BE2C (cell line): ENCODE data around the gene HMX1.

ENCODE experiments used
- DNase-seq: peaks from one replicate; pipeline ENCODE4 v3.0.0-alpha.2; 2020
- H3K27me3 ChIP-seq: fragments of 250-450 bp; sonication (Bioruptor Pico); 2 replicates; pipeline ENCODE4 v1.5.1; 2020; ENCODE audit warnings: mild to moderate bottlenecking
- H3K36me3 ChIP-seq: fragments of 250-450 bp; sonication (Bioruptor Pico); 2 replicates; pipeline ENCODE4 v1.5.1; 2020; ENCODE audit warnings: mild to moderate bottlenecking
- H3K4me1 ChIP-seq: fragments of 250-450 bp; sonication (Bioruptor Pico); 2 replicates; pipeline ENCODE4 v1.5.1; 2020
- H3K4me3 ChIP-seq: 2 replicates; pipeline ENCODE4 v1.5.1; 2011; ENCODE audit warnings: low read depth, low read length
- H3K9me3 ChIP-seq: fragments of 250-450 bp; sonication (Bioruptor Pico); 2 replicates; pipeline ENCODE4 v1.5.1; 2020
- CTCF ChIP-seq: IDR thresholded peaks from 2 replicates; pipeline ENCODE4 v1.5.1; 2012; ENCODE audit warnings: mild to moderate bottlenecking, low read depth, low read length

HMX1 gene

DNA sequence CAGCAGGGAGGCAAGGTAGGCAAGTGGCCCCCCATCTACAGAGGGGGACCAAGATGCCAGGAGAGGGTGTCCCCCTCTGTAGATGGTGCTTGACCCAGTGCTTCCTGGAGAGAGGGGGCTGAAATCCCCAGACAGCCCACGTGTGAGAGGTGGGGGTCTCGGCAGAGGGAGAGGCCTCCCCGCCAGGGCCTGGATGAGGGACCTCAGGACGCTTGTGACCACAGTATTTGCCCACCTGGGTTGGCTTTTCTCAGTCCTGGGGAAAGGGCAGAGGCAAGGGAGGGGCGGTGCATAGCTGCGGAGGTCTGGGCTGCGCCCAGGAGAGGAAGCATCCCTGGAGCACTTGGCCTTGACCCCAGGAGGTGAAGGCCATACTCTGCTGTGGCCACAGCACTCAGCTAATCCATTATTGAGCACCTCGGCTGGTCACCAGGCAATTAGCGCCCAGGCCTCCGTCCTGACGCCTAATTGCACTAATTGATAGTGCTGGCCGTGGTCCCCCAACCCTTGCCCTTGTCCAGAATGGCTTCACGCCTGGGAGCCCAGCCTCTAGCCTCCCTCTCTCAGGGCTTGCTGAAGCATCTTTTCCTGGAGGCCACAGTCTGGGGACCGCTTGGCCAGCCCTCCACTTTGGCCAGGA, 30.7 kb downstream of the HMX1 start:
- no peaks in the 10 kb centered on the region for H3K36me3 ChIP-seq
- no peak overlapping the region for H3K4me3 ChIP-seq
- DNase-seq, result no peak
- peaks cover 8% of the 10 kb centered on the region for H3K4me1 ChIP-seq
- H3K27me3 ChIP-seq, result no peaks in the 10 kb centered on the region
- no peak for TF ChIP-seq CTCF
- no peaks in the 10 kb centered on the region for H3K9me3 ChIP-seq

GRCh38 chr4:8840006-8840793, 31.4 kb downstream of the HMX1 start:
- TF ChIP-seq CTCF, result 0 out of 2 replicates have a peak, but pooled peaks have one; percentile 17
- Histone ChIP-seq H3K4me1 (peaks cover 8% of the 10 kb centered on the region), H3K36me3 (no peaks in the 10 kb centered on the region), H3K4me3 (no peak overlapping the region), H3K9me3 (no peaks in the 10 kb centered on the region), H3K27me3 (no peaks in the 10 kb centered on the region)
- DNase-seq, result no peak

GRCh38 chr4:8838961-8839431, 32.6 kb downstream of the HMX1 start:
- H3K27me3 ChIP-seq, result no peaks in the 10 kb centered on the region
- H3K9me3 ChIP-seq, result no peaks in the 10 kb centered on the region
- no peak for TF ChIP-seq CTCF
- H3K36me3 ChIP-seq, result no peaks in the 10 kb centered on the region
- no peak overlapping the region for H3K4me3 ChIP-seq
- no peak for DNase-seq
- peaks cover 8% of the 10 kb centered on the region for H3K4me1 ChIP-seq

GRCh38 chr4:8838296-8838960, 33.2 kb downstream of the HMX1 start:
- H3K27me3 ChIP-seq, result no peaks in the 10 kb centered on the region
- H3K9me3 ChIP-seq, result no peaks in the 10 kb centered on the region
- DNase-seq, result no peak
- peaks cover 8% of the 10 kb centered on the region for H3K4me1 ChIP-seq
- no peak overlapping the region for H3K4me3 ChIP-seq
- TF ChIP-seq CTCF, result no peak
- H3K36me3 ChIP-seq, result no peaks in the 10 kb centered on the region

GRCh38 chr4:8837181-8837841, 34.3 kb downstream of the HMX1 start:
- Histone ChIP-seq H3K9me3 (no peaks in the 10 kb centered on the region), H3K4me3 (no peak overlapping the region), H3K27me3 (no peaks in the 10 kb centered on the region)

More at GRCh38 chr4:8837181-8837841, 34.3 kb downstream of the HMX1 start:
- no peak for TF ChIP-seq CTCF
- no peak for DNase-seq
- peaks cover 8% of the 10 kb centered on the region for H3K4me1 ChIP-seq
- H3K36me3 ChIP-seq, result no peaks in the 10 kb centered on the region
